Raji (cell line): Measurements from ENCODE around the gene PHLDA3.

ENCODE experiments used
- POLR2A ChIP-seq: IDR thresholded peaks from 2 replicates; pipeline ENCODE4 v1.6.1; 2011; ENCODE audit warnings: low read depth, low read length, control low read depth; ENCODE audit not compliant: insufficient read depth

PHLDA3 gene

DNA sequence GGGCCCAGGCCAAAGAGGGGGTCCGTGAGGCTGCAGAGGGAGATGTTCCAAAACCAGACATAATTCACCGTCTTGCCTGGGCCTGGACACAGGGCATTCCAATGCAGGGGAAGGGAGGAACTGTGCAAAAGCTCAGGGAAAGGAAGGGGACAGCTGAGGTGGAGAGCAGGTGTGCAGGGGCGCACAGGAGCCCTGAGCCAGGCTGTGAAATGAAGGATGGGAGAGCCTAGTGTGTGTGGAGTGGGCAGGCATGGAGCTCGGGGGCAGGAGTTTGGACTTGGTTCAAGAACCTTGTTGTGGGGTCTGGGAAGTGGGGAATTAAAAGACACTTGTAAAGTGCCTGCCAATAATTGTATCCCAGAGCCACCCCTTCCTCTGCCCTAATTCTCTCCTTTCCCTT lies 49.7 kb downstream of the PHLDA3 start:
- no peak for TF ChIP-seq POLR2A

DNA sequence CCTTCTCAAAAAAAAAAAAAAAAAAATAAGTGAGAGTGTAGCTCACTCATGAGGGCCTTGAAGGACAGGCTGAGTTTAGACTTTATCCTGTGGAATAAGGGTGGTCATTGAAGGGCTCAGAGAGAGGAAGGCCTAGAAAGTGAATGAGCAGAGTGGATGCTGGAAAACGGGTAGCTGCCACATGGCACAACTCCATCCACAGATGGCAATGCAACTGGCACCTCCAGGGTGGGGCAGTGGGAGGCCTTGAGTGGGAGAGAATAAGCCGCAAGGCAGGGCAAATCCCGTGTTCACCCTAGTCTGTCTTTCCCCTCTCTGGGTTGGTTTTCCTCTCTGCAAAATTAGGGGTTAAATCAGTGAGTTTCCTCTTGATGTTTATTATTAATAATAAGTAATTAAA lies 50.5 kb downstream of the PHLDA3 start:
- TF ChIP-seq POLR2A: no peak
